Femur (tissue), 1 donor: ENCODE measurements around the gene SLC26A1.
A peak's percentile ranks its signal among the peaks of the same experiment; 100 is the strongest.

ENCODE experiments used
- DNase-seq: peaks from one replicate; pipeline ENCODE4 v3.0.0-alpha.2; 2017

SLC26A1 gene

GRCh38 chr4:997375-998071 is 4.3 kb upstream of the SLC26A1 start:
- no peak for DNase-seq

GRCh38 chr4:996997-997374 is 3.8 kb upstream of the SLC26A1 start:
- no peak for DNase-seq

- no peak for DNase-seq
Observed at GRCh38 chr4:996030-996996, 3.1 kb upstream of the SLC26A1 start.

GRCh38 chr4:995311-996026 is 2.3 kb upstream of the SLC26A1 start:
- DNase-seq, result no peak

- DNase-seq, result no peak
Observed at GRCh38 chr4:992297-993110, 700 bp downstream of the SLC26A1 start.

- no peak for DNase-seq
Observed at GRCh38 chr4:991451-992296, 1.5 kb downstream of the SLC26A1 start.

GRCh38 chr4:990746-991367 is 2.3 kb downstream of the SLC26A1 start:
- no peak for DNase-seq

GRCh38 chr4:989722-990471 is 3.3 kb downstream of the SLC26A1 start:
- no peak for DNase-seq

- no peak for DNase-seq
Observed at GRCh38 chr4:988726-989721, 4.2 kb downstream of the SLC26A1 start.

- no peak for DNase-seq
Observed at GRCh38 chr4:987624-988513, 5.3 kb downstream of the SLC26A1 start.

GRCh38 chr4:986879-987623 is 6.2 kb downstream of the SLC26A1 start, which contains the start of gene IDUA:
IDUA (plus strand) TSS chr4:987044; CDS start chr4:987085, 41 bp downstream.
- DNase-seq, result peak; percentile 84

- no peak for DNase-seq
Observed at GRCh38 chr4:986428-986878, 6.8 kb downstream of the SLC26A1 start.

- DNase-seq, result no peak
Observed at GRCh38 chr4:985123-985830, 7.9 kb downstream of the SLC26A1 start.

- DNase-seq, result no peak
Observed at GRCh38 chr4:984336-985054, 8.7 kb downstream of the SLC26A1 start.

- DNase-seq, result no peak
Observed at GRCh38 chr4:982814-983213, 10.4 kb downstream of the SLC26A1 start.

GRCh38 chr4:982291-982690 is 10.9 kb downstream of the SLC26A1 start:
- DNase-seq, result no peak
